ENCODE results near the gene PRR33.

Gene PRR33

DNA sequence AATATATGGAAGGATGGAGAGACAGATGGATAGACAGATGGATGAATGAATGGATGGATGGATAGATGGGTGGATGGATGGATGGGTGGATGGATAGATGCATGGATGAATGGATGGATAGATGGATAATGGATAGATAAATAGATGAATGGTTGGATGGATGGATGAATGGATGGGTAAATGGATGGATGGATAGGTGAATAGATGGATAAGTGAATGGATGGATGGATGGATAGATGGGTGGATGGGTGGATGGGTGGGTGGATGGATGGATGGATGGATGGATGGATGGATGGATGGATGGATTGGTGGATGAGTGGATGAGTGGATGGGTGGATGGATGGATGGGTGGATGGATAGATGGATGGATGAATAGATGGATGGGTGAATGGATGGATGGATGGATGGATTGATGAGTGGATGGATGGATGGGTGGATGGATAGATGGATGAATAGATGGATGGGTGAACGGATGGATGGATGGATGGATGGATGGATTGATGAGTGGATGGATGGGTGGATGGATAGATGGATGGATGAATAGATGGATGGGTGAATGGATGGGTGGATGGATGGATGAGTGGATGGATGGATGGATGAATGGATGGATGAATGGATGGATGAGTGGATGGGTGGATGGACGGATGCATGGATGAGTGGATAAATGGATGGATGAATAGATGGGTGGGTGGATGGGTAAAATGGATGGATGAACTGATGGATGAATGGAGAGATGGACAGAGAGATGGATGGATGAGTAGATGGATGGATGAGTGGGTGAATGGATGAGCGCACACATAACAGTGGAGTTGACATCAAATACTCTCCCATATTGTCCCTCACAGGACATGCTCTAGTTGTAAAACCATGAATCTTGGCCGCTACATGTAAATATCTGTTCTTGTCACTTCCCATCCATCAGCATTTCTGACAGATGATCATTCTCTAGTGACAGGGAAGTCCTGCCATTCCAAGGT is 30.0 kb downstream of the PRR33 start:
- no peak for DNase-seq

DNA sequence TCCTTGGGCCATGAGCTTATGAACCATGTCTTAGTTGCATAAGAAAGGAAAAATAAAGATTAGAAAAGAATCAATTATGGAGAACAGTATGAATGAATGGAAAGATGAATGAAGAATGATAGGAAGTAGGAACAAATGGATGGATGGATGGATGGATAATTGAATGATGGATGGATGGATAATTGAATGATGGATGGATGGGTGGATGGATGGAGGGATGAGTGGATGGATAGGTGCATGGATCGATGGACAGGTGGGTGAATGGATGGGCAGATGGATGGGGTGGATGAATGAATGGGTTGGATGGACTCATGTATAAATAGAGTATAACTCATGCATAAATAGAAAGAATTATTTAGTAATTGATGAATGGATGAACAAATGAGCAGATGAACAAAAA is 31.6 kb downstream of the PRR33 start:
- no peak for DNase-seq

DNA sequence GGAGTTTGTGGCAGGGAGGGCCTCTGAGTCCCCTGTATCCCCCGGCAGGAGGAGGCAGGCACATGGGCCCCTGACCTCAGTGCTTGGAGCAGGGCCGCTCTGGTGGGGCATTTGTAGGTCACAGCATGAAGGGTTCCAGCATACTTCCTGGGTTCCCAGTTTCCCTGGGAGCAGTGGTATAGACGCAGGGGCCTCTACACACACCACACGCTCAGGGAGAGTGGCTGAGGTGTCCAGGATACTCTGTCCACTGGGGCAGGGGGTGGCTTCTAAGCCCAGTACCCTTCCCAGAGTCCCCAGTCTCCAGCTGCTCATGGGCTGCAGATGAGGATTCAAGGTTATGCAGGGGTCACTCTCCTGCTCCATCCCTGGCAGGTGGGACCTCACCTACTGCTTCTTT is 32.7 kb downstream of the PRR33 start:
- no peak for DNase-seq

DNA sequence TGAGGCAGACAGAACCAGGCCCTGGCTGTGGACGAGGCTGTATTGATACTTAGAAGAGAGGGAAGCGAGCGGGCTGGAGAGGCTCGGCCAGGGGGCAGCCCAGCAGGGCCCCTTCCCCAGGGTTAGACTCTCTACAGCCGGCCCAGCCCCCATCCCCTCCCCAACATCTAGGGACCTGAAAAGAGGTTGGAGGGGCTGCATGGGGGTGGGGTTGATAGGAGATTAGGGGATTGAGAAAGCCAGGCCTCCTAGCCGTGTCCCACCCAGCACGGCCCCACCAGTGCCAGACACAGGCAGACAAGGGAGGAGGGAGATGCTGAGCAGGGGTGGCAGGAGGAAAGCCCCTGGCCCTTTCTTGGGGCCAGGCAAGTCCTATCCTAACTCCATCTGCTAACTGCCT is 33.1 kb downstream of the PRR33 start:
- DNase-seq: no peak

DNA sequence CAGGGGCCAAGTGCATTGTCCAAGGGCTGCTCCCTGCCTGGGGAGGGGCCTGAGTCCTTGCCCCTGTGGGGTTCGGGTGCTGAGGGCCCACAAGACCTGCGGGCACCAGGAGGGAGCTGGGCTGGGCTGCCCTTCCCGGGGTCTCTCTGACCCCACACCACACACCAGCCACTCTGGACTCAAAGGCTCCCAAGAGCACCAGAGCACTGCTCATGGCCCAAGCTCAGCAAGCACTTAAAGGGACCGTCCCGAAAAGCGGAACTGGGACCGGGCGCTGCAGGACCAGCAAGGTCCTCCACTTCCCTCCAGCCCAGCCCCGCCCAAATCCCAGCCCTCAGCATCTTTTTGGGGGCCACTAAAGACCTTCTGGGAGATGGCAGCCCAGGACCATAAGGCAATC is 33.5 kb downstream of the PRR33 start:
- no peak for DNase-seq

DNA sequence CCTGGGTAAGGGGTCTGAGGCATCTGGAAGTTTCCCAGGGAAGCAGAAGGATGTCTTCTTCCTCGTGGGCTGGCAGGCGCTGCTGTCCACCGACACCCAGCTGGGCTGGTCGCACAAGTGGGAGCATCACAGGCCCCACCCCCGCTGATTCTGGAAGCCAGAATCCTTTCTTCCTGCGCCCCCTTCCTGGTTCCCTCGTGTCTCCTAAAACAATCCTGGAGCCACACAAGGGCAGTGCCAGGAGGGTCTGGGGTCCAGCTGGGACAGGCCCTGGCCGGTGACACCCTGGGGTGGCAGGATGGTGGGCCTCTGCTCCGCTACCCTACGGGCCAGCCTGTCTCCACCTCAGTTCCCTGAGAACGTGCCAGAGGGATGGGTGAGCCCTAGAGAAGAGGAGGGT is 34.6 kb downstream of the PRR33 start:
- no peak for DNase-seq

DNA sequence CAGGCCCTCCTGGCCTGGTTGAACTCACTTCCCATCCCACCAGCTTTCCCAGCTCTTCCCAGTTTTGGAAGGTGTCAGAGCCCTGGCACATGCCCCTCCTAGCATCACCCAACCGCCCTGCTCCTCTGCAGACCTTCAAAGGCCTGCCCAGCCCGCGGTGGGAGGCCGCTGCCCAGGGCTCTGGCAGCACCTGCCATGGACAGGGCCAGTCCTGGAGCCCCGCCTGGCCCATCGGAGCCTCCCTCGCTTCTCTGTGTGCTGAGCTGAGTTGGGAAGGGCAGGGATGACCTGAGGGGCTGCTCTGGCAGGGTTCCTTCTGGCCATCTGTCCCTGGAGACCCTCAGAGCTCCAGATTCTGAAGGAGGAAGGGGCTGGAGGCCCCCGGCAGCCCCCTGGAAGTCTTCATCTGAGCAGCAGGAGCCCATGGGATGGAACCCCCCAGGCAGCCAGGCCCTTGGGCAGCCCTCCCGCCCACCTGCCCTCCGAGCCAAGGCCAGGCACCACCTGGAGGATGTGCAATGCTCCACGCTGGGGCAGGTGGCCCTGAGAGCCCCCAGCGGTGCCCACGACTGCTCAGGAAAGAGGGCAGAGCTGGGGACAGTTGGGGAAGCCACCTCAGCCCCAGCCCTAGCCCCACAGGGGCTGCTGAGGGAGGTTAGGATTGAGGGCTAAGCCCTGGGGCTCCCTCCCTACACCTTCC is 35.2 kb downstream of the PRR33 start:
- no peak for DNase-seq

DNA sequence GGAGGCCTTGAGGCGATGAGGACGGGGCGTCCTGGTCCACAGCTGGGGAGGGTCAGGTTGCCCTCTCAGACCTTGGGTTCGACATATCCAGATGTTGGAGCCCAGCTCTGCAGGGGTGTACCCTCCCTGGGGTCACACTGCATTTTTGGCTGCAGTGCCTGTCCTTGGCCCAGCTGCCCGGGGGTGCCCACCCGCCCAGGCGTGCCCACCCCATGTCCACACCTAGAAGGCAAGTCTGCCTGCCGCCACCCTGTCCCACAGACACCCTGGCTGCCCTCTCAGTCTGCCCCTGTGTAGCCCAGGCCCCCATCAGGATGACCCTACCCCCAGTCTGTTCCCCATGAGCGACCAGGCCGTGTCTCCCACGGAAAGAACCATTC is 35.8 kb downstream of the PRR33 start:
- no peak for DNase-seq

DNA sequence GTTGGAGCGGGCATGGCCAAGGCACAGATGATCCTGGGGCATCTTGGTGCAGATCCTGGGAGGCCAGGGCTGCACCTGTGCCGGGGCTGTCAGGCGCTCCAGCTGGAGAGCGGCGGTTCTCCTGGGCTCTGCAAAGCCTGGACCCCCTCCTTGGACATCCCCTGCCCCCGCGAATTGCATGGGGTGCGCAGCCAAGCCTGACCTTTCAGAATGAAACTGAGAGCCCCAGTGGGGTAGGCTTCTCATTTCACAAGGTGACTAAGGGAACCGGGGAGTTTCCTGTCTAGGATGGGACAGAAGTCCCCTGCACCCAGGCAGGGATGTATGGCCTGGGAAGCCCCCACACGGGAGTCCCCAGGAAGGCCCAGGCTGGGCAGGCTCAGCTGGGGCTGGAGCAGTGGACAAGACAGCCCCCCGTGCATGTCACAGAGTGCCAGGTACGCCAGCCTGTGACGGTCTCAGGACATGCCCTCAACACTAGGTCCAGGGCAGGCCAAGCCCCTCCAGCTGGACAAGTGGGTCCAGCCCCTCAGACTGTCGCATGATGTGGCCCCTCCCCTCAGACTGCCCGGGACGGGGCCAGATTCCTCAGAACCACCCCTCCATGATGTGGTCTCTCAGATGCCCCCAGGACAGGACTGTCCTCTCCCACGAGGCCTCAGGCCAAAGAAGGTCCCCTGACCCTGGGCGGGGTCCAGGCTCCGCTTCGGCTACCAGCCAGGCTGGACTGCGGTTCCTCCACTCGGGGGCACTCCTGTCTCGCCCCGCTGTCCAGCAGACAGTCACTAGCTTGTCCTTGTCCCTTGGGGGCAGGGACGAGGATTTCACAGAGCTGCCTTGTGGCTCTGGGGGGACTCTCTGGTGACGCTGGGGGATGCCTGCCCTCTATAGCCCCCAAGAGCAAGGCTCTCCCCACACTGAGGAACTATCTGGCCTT is 36.5 kb downstream of the PRR33 start:
- no peak for DNase-seq

DNA sequence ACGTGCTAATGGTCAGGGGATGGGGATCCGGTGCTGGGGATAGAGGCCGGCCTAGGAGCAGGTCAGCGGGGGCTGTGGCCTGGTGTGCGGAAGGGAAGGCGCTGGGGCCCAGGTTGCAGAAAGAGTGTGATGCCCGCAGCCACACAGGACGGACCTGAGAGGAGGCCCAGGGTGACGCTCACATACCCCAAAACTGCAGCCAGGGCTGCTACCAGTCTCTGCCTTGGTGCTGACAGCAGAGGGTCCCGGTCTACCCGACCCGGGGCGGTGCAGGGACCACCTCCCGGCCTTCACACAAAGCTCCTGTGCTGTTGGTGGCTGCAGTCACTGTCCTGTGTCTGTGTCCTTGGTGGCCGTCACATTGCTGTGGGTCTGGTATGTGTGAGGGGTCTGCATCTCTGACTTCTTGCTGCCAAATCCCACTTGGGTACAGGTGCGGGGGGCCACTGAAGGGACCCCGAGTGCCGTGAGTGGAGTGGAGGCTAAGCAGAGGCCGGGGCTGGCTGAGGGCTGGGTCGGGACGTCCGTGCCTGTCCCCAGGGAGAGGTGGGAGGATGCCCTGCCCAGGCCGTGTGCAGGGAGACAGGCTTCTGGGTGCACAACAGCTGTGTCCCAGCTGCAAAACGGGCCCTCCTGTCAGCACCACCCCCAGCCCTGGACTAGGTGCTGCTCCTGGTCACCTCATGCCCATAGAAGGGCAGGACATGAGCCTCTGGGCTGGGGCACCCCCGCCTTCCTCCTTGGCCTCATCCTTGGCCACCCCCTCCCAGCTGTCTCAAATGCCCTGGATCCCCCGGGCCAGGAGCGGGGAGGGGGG is 37.4 kb downstream of the PRR33 start:
- no peak for DNase-seq

DNA sequence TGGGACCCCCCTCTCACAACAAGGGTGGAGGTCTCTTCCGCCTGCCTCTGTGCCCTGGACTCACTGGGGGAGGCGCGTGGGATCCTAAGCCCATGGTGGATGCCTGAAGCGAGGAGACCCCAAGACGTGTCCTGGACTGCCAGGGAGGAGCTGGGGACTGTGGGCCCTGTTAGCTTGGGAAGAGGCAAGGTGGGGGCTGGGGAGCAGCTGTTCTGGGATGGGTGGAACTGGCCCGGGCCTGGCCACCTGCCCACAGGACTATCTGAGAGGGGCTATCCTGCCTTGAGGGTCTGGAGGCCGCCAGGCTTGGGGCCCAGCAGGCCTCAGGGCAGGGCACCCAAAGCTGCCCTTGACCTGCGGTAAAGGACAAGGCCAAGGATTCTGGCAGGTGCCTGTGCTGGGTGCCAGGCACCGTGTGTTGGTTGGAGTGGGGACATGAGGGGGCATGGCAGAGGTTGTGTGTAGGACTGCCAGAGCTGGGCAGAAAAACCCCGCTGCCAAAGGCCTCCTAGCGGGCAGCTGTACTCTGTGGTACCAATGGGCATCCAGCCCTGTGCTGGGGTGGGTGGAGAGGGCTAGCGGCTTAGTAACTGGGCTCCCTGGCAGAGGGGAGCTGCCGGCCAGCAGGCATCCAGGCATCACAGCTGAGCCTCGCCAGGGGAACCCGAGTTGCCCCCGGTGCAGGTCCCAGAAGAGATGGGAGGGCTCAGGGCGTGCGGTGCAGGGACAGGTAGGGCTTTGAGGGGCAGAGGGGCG is 38.1 kb downstream of the PRR33 start:
- no peak for DNase-seq

DNA sequence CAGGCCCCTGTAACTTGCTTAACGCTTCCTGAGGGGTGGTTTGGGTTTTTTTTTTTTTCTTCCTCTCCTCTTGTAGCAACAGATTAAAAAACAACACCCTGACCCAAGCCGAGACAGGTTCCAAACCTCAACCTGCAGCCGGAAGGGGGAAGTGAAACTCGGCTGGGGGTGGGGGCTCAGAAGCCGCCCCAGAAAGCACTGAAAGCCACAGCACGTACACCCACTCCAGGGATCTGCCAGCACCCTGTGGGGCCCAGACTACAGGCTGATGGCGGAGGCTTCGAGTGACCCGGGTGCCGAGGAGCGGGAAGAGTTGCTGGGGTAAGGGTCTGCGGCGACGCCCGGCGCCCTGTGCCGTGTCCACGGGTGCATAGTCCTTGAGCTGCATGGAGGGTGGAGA is 38.8 kb downstream of the PRR33 start, which contains the start of gene LSP1:
LSP1 (plus strand) TSS at position 208 of the 400 bp plus-strand sequence; CDS start at position 269, 61 bp downstream.
- DNase-seq: no peak

DNA sequence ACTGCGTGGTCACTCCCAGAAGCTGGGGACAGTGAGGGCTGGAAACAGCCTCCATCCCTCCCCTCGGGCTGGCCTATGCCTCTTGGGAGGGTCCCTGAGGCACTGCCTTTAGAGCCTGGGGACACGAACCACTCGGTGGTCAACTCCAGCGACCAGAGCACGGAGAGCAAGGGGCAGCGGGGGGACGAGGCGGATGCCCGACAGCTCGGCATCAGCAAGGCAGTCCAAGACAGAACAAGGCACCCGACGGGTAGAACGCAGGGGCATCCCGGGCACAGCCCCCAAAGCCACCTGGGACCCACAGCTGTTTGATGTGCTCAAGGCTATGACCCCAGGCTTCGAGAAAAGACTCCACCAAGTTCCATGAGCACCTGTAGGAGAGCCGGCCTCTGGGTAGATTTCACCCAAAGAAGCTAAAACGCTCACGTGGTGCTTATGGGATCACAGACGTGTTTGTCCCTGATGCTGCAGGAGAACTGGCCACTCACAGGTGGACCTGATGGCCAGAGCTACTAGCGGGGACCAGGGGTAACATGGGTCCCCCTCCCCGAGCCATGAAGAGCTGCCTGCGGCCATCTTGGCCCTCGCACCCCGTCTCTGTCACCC is 39.3 kb downstream of the PRR33 start:
- no peak for DNase-seq

DNA sequence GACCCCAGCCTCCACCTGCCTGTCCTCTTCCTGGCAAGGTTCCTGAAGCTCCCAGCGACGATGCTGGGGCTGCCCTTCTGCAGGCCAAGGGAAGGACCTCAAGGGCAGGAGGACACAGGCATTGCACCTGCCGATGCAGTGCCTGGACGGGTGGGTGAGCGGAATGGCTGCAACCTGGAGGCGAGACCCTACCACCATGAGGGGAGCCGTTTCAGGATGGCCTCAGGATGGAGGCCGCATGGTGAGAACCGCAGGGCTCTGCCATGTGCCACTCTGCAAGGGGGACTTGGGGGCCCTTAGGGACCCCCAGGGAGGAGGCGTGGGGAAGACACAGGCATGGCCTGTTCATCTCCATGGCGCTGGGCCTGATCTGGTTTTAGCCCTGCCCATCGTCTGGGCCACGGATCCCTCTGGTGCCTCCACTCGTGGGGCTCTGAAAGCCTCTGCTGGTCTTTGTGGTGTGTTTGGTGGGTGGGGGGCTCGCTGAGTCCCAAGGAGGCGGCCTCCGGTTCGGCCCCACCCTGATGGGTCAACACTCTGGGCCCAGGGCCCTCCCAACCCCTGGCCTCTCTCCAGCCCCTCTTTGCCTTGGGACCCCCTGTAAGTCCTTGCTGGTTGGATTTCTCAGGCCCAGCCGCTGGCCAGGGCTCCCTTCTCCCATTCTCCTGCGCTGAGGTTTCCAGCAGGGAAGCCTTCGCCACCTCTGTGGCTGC is 40.1 kb downstream of the PRR33 start:
- DNase-seq: no peak

DNA sequence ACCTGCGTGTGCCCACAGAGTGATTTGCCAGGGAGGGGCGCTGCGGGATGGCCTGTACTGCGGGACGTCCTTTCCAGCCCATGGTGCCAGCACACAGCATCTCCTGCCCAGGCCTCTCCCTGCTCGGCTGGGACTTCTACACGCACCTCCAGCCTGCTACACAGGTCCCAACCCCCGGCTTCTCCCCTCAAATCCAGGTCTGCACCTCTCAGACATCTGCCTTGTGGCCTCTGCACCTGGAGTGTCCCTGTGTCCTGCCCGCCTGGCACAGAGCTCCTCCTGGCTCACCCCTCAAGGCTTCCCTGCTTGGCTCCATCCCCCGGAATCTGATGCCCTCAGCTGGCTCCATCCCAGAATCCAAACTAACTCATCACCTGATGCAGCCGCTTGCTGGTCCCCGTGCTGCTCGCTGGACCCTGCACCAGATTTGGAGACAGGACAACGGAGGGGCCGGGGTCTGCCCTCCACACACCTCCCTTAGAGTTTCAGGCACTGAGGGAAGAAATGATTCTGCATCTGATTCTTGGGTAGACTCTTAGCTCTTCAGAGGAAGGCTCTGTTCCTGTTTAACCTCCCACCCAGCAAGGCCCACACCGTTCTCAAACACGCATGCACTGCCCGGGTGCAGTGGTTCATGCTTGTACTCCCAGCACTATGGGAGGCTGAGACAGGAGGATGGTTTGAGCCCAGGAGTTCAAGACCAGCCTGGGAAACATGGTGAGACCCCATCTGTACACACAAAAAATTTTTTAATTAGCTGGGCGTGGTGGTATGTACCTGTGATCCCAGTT is 42.9 kb downstream of the PRR33 start:
- DNase-seq: no peak

DNA sequence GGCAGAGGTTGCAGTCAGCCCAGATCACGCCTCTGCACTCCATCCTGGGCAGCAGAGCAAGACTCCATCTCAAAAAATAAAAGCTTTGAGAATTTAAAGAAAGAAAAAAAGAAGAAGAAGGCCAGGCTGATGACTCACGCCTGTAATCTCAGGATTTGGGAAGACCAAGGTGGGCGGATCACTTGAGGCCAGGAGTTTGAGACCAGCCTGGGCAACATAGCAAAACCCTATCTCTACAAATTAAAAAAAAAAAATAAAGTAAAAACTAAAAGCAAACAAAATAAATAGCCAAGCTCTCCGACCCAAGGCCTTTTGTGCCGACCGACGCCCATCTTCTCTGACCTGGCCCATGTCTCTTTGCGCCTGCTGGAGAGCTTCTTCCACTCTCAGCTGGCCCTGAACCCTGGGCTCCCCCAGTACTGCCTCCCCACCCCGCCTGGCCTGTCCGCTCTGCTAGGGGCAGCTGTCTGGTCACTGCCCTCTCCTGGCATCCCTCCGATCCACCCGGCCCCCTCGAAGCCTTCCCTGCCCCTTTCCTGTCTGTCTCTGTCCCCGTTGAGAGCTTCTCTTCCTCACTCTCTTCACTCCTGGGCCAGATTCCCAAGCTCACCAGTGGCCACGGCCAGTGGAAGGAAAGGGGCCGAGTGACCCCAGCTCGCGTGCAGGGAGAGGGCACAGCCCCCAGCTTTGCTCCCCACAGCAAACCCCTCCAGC is 43.6 kb downstream of the PRR33 start:
- no peak for DNase-seq

DNA sequence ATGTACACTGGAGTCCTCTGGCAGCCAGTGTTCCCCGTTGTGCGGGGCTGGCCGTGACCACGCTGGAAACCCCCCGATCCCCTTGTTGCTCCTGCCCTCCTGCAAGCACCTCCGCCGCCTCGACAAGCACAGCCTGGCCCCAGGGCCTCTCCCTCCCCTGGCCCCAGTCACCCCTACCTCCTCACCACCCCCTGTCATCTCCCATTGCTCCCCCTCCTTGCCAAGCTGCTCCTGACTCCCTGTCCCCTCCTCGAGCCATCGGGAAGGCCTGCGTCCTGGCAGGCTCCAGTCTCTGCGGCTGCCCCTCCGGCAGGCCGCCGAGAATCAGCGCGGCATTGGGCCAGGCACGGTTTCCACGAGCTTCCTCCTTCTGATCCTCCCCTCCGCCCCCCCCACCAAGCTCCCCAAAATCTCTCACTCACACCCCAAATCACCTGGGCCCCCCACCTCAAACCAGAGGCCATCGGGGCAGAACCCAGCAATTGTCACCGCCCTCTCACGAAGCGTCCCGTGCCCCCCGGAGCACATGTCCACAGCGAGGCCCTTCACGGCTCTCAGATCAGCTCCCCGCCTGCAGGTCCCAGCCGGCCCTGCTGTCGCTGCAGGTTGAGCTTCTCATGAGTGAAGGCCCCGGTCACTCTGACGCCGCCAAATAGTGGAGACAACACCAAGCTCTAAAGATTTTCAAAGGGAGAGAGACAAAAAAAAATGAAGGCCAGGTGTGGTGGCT is 44.5 kb downstream of the PRR33 start:
- DNase-seq: no peak

DNA sequence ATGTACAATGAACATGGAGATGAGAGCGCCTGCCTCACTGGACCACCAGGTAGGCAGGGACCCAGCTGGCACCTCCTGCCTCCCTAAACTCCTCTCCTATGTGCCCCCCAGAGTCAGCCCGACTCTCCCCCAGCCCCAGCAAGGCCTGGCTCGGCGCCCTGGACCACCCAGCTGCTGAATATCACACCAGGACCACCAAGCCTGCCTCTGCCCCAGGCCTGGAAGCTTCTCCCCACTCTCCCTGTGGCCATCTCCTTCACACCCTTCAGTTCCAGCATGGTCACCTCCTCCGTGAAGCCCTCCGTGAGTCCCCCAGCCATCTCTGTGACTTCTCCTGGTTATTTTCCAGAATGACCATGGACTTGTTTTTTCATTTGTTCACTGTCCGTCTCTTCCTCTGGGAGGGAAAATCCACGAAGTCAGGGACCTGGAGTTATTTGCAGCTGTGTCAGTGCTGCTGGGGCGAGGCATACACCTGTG is 45.2 kb downstream of the PRR33 start:
- DNase-seq: no peak
